ENCODE measurements around the gene SORCS3. TPM values are rescaled to one million over a fixed set of nuclear protein-coding genes. Genes with fewer than 3 reads are reported as not detected.

The SORCS3 gene
- total and polyA plus RNA-seq, 10 of the 15 experiments (the other 5 are each of a cell fraction or from before 2014, with no cell fraction given) = 0.01 to 0.04 (median 0.02) TPM; not detected in 7

GRCh38 chr10:104819731-104820130, 178.6 kb downstream of the SORCS3 start (continued):
- TF ChIP-seq ZBTB40 (IDR thresholded peaks at IDR 0.05; ENCODE audit: borderline replicate concordance) (no peak), ZNF274 (IDR thresholded peaks at IDR 0.05; ENCODE audit: insufficient read depth, insufficient read length) (no peak), ZBTB4 (CRISPR knock-in tag; IDR thresholded peaks at IDR 0.05) (no peak), ZNF592 (IDR thresholded peaks at IDR 0.05) (no peak), SPI1 (IDR thresholded peaks at IDR 0.05; ENCODE audit: borderline replicate concordance, insufficient read depth, low read depth, low read length) (no peak), CEBPB (IDR thresholded peaks at IDR 0.05; ENCODE audit: borderline replicate concordance in 1 of 2, low read depth in 2 of 2, low read length in 2 of 2) (no peak)

All from GM12878 (cell line).